A549 treated with RU486 at 1 μM for 4 hours (cell line): ENCODE data around the gene TMPRSS11B. TPM values are rescaled to one million over a fixed set of nuclear protein-coding genes. Genes with fewer than 3 reads are reported as not detected.

Experiments used
- total RNA-seq: library from RNA; stranded (reverse); fragments of 200-300 nt; extraction: Qiagen RNA extraction; gene quantifications from 5 replicates; pipeline ENCODE4 v1.2.3, GENCODE V29; 2022; ENCODE audit warnings: low read depth

TMPRSS11B gene
- not detected in 5 replicates for total RNA-seq

GRCh38 chr4:68245594-68245993 is at the start of gene TMPRSS11B:
TSS of gene TMPRSS11B (minus strand) at chr4:68245694. CDS start at chr4:68245558, 136 bp downstream.

Other genes starting within 250 kb of the TMPRSS11B start
- gene TMPRSS11F, start 115.8 kb downstream of the TMPRSS11B start, total RNA-seq, result not detected in 5 replicates
- 25.8 to 41.2 TPM (median 34.1 TPM) in 5 replicates for gene YTHDC1, start 104.4 kb upstream of the TMPRSS11B start, total RNA-seq
- gene TMPRSS11E, start 201.8 kb upstream of the TMPRSS11B start, total RNA-seq, result not detected in 5 replicates